Vagina (tissue), 2 donors: ENCODE measurements around the gene CTNND2.

Experiments used
- POLR2A ChIP-seq, 2 donors: fragments of 450-650 bp; IDR thresholded peaks; one replicate each; pipeline ENCODE4 v1.6.1; 2017; ENCODE audit warnings: antibody characterized with exemption in 2 of 2, mild to moderate bottlenecking in 2 of 2, moderate library complexity in 2 of 2
- TF ChIP-seq, protein P1 (sequence below), 3 experiments: fragments of 450-650 bp in 2 of 3; fragments of 200-600 bp in 1 of 3; sonication (generic) in 1 of 3; IDR thresholded peaks; one replicate each; pipeline ENCODE4 v1.5.1; 2017 to 2019; ENCODE audit warnings: antibody characterized with exemption in 3 of 3, mild to moderate bottlenecking in 2 of 3, moderate library complexity in 2 of 3

DNA sequence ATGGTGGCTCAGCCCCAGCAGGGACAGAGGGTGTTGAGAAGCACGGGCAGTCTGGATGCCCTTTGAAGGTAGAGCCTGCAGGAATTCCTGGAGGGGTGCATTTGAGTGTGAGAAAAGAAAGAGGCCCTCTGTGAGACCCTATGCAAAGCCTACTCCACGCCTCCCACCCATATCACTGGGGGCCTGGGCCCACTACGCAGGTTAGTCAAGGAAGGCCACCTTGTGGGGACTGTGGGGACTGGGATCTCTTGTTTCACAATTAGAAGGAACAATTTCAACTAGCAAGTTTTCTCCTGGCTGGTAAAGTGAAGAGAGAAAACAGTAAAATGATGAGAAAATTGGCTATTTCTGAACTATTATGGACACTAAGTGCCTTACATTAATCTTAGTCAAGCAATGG is 657.0 kb downstream of the CTNND2 start:
- TF ChIP-seq POLR2A (IDR thresholded peaks at IDR 0.05), result no peak
- TF ChIP-seq, protein P1, sequence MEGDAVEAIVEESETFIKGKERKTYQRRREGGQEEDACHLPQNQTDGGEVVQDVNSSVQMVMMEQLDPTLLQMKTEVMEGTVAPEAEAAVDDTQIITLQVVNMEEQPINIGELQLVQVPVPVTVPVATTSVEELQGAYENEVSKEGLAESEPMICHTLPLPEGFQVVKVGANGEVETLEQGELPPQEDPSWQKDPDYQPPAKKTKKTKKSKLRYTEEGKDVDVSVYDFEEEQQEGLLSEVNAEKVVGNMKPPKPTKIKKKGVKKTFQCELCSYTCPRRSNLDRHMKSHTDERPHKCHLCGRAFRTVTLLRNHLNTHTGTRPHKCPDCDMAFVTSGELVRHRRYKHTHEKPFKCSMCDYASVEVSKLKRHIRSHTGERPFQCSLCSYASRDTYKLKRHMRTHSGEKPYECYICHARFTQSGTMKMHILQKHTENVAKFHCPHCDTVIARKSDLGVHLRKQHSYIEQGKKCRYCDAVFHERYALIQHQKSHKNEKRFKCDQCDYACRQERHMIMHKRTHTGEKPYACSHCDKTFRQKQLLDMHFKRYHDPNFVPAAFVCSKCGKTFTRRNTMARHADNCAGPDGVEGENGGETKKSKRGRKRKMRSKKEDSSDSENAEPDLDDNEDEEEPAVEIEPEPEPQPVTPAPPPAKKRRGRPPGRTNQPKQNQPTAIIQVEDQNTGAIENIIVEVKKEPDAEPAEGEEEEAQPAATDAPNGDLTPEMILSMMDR (IDR thresholded peaks at IDR 0.05), result no peak
